HPDE6-E6E7 (cell line): Measurements from ENCODE around the gene TRAF6.
"Not testable (repeated sequence)": the region's sequence is repeated elsewhere in the genome, so short reads cannot be mapped to it uniquely, and the experiment has no call there.

Experiments used
- DNase-seq: peaks from one replicate; pipeline ENCODE4 v3.0.0; 2011; ENCODE audit warnings: missing footprints; ENCODE audit errors: extremely low spot score

The TRAF6 gene, protein sequence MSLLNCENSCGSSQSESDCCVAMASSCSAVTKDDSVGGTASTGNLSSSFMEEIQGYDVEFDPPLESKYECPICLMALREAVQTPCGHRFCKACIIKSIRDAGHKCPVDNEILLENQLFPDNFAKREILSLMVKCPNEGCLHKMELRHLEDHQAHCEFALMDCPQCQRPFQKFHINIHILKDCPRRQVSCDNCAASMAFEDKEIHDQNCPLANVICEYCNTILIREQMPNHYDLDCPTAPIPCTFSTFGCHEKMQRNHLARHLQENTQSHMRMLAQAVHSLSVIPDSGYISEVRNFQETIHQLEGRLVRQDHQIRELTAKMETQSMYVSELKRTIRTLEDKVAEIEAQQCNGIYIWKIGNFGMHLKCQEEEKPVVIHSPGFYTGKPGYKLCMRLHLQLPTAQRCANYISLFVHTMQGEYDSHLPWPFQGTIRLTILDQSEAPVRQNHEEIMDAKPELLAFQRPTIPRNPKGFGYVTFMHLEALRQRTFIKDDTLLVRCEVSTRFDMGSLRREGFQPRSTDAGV

DNA sequence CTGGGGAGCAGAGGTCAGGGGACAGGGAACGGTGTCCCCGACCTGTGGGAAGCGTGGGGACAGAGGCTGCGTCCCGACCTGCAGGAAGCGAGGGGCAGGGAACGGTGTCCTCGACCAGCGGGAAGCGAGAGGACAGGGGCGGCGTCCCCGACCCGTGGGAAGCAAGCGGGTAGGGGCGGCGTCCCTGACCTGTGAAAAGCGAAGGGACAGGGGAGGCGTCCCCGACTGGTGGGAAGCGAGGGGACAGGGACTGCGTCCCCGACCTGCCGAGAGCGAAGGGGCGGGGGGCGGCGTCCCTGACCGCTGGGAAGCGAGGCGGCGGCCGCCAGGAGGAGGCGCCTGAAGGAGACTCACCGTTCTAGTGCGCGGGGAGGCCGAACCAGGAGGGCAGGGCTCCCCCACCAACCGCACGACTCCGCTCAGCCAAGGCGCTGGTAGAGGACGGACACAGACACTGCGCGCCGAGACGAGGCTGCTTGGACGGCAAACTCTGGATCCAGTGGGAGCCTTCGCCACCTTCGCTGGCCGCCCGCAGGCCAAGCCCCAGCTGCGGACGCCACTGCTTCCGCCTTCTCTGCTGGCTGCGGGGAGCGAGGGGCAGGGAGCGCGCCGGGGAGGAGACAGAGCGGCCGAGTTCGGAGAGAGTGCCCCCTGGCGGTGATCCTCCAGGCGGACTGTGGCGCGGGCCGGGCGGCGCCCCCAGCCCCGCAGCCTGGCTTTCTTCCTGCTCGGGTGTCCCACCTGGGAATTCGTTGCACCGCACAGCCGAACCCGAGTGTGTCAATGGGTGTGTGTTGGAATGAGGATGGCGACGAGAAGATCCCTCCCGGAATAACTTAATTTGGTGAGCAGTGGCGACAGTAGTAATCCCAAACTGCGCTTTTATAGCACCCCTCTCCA is at the start of gene TRAF6:
Gene TRAF6, minus strand, starts transcription at position 579 of the 900 bp plus-strand sequence. CDS start 8,757 bp downstream, outside the sequence.
- DNase-seq, result peak; percentile 67

DNA sequence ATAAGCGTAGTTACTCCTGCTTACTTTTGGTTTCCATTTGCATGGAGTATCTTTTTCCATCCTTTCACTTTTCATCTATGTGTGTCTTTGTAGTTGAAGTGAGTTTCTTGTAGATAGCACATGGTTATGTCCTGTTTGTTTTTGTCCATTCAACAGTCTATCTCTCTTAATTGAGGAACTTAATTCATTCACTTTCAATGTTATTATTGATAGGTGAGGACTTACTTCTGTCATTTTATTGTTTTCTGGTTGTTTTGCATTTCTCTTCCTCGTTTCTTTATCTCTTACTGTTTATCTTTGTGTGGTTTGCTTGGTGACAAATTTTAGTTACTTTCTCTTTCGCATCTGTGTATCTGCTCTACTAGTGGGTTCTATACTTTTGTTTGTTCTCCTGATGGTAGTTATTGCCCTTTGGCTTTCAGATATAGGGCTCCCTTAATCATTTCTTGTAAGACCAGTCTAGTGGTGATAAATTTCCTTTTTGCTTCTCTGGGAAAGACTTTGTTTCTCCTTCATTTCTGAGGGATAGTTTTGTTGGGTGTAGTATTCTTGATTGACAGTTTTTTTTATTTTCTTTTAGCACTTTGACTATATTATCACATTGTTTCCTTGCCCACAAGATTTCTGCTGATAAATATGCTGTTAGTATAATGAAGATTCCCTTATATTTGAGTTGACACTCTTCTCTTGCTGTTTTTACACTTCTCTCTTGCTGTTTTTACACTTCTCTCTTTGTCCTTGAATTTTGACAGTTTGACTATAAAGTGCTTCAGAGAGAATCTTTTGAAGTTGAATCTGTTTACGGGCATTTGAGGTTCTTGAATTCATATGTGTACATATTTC is 48.7 kb upstream of the TRAF6 start:
- no peak for DNase-seq

DNA sequence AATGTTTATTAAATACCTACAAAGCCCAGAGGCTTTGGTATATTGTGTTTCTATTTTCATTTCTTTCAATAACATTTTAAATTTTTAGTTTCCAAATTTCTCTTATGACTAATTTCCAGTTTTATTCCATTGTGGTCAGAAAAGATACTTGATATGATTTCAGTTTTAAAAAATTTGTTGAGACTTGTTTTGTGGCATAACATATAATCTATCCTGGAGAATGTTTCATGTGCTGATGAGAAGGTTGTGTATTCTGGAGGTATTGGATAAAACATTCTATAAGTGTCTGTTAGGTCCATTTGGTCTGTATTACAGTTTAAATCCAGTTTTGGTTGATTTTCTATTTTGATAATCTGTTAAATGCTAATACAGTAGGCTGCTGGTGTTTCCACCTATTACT is 47.9 kb upstream of the TRAF6 start:
- DNase-seq, result no peak

DNA sequence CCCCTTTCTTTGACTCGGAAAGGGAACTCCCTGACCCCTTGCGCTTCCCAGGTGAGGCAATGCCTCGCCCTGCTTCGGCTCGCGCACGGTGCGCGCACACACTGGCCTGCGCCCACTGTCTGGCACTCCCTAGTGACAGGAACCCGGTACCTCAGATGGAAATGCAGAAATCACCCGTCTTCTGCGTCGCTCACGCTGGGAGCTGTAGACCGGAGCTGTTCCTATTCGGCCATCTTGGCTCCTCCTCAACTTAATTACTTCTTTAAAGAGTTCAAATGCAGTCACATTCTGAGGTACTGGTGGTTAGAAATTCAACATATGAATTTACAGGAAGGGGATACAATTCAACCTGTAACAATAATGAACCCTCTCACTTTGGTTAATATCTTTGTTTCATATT is 47.3 kb upstream of the TRAF6 start:
- not testable (repeated sequence) for DNase-seq

DNA sequence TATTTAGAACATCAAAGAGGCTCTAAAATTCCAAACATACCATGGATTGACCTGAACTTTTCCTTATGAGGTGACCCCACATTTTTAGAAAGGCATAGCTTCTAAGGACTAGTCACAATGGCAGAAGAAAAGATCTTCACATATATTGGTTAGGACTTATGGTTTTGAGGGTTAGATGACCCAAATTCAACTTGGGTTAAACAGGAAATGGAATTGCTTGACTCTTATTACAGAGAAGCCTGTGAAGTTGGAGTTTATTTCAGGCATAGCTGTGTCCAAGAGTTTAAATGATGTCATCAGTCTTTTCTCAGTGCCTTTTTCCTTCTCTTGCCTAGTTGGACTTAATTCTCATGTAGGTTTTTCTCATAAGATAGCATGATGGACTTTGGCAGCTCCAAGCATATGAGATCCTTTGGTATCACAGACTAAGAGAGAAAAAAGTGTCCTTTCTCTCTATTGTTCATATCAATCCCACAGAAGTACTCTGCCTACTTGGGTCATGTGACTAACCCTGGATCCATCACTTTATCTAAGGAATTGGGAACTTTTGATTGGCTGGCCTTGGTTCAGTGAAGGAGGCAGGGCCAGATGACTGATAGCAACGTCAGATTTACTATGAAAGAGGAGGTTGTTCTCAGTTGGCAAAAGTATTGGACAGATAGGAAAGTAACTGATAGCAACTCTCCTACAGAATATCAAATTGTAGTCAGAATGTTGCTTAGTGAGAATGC is 40.5 kb upstream of the TRAF6 start:
- DNase-seq, result no peak

DNA sequence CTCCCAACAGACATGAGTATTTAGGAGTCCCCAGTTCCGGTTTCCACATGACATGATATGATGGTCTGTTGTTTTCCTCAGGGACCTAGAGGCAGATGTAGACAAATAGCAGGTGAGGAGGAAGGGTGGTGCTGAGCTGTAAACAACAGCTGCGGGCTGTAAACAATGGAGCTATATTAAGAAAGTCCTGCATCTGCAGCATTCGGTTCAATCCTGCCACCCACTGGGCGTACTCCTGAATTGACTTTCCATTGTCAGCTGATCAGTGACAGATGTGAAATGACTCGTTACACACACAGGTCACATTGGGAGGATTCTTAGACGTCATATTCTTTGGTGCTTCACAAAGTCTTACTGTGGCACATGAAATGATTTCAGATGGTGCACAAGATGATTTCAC is 30.9 kb upstream of the TRAF6 start:
- peak; percentile 35 for DNase-seq

DNA sequence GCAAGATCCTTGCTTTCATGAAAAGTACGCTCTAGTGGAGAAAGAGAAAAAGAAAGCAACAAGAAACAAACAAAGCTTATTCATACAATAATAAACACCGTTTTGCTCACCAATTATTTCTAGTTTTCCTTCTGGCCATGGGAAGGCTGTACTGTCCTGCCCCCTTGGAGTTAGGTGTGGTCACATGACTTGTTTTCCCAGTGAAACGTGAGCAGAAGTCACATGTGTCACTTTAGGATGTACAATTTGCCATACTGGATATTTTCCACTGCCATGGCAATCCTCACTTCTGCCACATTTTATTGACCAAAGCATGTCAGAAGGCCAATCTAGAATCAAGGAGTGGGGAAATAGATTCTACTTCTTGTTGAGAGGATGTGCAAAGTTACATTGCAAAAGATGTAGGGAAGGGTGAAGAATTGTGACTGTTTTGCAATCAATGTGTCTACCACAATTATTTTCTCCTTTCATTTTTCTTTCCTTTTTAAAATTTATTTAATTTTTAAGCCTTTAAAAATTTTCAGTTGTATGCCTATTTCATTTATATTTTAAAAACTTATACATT is 24.3 kb upstream of the TRAF6 start:
- no peak for DNase-seq

DNA sequence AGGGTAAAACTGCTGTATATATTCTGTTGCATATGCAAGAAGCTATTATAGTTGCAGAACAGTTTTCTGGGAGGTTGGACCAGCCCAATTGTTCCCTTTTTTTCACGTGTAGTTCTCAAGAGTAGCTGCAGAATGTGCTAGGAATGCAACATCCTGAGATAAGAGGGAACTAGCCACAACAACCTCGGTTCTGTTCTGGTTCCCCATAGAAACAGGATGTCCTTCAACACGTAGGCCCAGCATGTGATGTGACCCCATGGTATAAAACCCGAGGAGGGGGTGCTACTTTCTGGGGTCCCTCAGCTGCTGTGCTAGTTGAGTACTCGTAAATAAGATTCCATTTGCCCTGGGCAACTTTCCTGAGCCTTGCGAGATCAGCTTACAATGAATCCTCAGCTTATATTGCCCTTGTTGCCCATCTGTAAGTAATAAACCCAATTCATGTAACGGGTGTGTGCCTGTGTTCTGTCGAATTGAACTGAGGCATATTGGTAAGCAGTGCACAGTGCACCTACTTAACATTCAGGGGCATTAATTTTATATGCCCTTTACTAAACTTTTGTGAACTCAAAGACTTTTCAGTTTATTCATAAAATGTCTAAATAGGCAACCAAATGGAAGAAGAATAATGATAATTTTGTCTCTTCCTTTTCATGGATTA is 23.0 kb upstream of the TRAF6 start:
- DNase-seq, result no peak

DNA sequence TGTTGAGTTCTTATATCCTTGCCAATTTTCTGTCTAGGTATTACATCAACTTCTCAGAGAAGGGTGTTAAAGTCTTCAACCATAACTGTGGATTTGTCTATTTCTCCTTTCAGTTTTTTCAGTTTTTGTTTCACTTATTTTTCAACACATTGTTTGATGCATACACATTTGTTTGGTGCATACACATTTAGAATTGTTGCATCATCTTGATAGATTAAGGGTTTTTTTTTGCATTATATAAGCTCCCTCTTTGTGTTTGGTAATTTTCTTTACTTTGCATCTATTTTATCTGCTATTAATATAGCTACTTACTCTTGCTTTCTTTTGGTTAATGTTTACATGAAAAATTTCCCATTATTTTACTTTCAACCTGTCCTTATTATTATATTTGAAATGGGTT is 20.8 kb upstream of the TRAF6 start:
- no peak for DNase-seq

DNA sequence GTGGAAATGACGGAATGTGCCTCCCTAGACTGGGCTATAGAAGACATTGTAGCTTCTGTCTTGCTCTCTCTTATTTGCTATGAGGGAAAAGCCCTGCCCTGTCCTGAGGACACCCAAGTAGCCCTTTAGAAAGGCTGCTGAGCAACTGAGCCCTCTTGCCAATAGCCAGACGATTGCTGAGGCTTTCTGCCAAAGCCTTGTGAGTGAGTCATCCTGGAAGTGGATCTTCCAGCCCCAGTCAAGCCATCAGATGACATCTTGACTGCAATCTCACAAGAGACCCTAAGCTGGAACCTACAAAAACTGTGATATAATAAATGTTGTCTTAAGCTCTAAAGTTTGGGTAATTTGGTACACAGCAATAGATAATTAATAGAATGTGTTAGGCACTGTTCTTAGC is 3.9 kb upstream of the TRAF6 start:
- DNase-seq, result no peak

DNA sequence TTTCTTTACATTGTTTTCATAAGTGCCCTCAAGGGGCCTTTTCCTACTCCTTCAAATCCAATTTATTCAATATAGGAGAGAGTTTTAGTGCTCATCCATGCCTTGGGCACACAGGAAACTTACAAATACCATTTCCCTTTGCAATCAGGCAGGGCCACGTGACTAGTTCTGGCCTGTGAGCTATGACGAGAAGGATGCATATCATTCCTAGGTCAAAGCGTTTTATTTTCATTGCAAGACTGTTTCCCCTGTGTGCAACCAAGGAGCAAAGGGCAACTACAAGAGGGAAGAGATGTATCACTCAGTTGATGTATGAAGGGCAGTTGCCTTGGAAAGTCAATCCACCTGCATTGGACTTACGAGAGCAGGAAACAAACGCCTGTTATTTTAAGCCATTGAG is 1.9 kb upstream of the TRAF6 start:
- no peak for DNase-seq

DNA sequence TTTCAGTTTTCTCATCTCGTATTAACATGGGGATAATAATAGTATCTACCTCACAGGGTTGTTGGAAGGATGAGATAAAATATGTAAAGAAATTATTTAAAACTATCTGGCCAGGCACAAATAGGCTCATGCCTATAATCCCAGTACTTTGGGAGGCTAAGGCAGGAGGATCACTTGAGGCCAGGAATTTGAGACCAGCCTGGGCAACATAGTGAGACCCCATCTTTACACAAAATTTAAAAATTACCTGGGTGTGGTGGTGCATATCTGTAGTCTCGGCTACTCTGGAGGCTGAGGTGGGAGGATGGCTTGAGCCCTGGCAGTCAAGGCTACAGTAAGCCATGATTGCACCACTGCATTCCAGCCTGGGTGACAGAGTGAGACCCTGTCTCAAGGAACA is 990 bp upstream of the TRAF6 start:
- not testable (repeated sequence) for DNase-seq

DNA sequence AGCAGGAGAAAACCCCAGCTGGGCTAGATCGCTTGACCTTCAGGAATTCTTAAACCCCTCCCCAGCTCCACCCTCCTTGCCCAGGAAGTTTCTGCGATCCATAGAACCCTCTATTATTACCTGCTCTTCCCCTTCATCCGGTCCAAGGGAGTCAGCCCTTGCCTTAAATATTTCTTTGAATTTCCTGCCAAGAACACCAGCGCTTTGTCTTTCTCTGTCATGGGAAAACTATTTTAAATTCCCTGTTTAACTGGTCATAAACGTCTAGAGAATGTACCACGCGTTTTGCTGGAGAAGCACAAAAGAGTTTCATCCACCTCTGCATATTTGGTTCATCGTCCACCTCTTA is 496 bp upstream of the TRAF6 start:
- no peak for DNase-seq

DNA sequence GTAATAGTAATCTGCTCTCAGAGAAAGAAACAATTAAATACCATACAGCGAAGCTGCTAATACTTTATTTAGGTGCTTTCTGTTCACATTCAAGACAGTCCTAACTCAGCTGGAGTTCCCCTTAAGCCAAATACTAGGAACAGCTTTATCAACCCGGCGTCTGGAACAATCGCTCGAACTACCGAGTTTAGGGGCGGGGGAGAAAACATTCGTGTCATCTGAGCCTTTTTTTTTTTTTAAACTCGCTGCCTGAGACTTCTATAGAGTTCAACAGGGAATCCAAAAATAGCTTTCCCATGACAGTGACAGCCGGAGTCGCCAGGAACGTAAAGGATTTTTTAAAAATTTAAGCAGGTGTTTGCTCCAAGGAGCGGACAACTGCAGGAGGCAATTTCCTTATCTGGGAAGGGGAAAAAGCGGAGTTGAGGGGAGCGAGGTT is 852 bp downstream of the TRAF6 start:
- no peak for DNase-seq

DNA sequence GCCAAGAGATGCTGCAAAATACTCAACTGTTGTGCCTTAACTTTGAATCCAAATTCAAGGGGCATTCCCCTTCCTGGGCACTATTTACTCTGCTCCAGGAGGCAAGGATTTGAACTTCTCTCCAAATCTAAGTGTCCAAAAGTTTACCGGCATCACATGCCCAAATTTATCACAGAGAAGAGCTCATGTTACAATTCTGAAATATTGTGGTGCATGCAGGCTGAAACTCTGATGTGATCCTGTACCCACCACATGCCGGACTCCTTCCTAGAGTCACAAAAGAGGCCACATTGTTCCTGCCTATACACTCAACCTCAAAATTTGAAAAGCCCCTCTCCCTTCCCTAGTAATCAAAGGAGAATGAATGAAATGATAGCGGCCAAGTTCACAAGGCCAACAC is 1.3 kb downstream of the TRAF6 start:
- no peak for DNase-seq

DNA sequence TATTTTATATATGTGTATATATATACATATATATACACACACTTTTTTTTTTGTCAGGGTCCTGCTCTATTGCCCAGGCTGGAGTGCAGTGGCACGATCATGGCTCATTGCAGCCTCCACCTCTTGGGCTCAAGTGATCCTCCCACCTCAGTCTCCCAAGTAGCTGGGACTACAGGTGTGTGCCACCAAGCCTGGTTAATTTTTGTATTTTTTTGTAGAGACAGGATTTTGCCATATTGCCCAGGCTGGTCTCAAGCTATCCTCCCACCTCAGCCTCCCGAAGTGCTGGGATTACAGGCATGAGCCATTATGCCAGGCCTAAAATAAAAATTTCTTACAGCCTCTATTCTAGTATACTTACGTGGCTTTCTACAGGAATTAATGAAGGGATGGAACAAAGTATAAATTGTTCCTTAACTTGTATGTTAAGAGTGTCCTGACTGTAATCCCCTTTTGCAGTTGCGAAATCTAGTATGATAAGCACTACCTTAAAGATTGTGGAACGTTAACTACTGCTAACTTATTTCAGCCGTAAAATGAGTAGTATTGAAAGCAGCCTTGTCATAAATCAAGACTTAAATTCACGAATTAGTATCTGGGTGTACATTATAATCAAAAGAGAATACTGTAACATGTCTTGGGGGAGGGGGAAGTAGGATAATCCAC is 2.1 kb downstream of the TRAF6 start:
- no peak for DNase-seq

DNA sequence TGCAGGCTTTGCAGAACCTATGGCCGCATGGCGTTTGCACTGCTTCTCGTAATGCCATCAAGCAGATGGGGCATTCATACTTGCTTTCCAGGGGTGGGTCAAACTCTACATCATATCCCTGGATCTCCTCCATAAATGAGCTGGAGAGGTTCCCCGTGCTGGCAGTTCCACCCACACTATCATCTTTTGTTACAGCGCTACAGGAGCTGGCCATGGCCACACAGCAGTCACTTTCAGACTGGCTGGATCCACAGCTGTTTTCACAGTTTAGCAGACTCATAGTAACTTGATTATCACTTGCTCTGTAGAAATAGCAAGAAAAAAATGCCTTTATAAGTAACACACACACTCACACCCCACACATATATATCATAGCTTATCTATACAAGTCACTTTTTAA is 8.8 kb downstream of the TRAF6 start:
- DNase-seq, result no peak

DNA sequence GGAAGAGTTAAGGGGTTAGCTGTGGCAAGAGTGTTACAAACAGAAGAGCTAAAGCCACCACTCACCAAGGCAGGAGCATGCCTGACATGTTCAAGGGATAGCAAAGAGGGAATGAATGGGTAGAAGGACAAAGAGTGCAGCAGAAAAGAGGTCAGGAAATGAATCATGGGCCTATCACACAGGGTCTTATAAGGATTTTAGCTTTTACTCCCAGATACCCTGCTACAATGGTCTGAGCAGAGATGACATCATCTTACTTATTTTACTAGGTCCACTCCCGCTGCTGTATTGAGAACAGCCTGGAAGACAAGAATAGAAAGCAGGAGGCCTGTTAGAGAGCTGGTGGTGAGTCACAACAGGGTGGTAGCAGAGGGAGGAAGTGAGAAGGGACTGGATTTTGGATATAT is 9.8 kb downstream of the TRAF6 start:
- DNase-seq, result peak; percentile 73

DNA sequence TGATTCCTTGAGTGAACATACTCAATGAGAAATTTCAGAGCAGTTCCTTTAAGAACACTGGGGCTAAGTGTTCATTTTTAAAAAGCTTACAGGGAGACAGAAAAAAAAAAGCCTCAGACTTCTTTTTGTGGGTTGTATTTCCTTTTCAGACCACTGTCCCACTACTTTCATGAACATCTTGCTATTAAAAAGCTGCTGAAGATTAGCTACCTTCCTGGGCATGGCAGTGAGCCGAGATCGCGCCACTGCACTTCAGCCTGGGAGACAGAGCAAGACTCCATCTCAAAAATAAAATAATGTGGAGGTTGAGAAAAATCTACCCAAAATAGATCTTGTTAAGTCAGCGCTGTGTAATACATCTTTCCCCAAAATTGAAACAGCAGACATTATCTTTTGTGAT is 10.8 kb downstream of the TRAF6 start:
- no peak for DNase-seq

DNA sequence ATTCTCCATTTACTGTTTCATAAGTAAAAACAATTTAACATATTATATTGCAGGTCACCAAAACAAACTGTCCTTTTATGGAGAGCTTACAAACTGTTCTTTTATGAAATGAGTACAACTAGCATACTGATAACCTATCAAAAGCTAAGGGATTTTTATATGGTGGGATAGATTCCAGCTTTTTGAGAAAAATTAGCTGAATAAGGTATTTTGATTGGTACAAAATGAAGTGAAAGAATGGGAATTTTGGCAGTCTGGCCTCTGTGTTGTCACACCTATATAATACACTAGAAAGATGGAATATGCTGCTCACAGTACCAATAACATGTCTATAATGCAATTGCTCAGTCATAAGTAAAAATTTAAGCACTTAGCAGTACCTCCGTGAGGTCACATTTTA is 11.4 kb downstream of the TRAF6 start:
- no peak for DNase-seq
